GM23248 (cell line): Measurements from ENCODE around the gene VPS8. TPM values are rescaled to one million over a fixed set of nuclear protein-coding genes. Genes with fewer than 3 reads are reported as not detected.
"Not testable (repeated sequence)": the region's sequence is repeated elsewhere in the genome, so short reads cannot be mapped to it uniquely, and the experiment has no call there.

Experiments
- DNase-seq: peaks from one replicate; pipeline ENCODE4 v3.0.0-alpha.2; 2015
- H2AFZ ChIP-seq: fragments of 200-600 bp; sonication (generic); 2 replicates; pipeline ENCODE4 v1.6.1; 2016; ENCODE audit warnings: antibody characterized with exemption
- H3F3A ChIP-seq: fragments of 200-600 bp; sonication (generic); 2 replicates; pipeline ENCODE4 v1.6.1; 2016; ENCODE audit warnings: mild to moderate bottlenecking, antibody characterized with exemption, mixed run types; ENCODE audit not compliant: insufficient read depth
- H3K27ac ChIP-seq: fragments of 200-600 bp; sonication (generic); 2 replicates; pipeline ENCODE4 v1.5.1; 2016; ENCODE audit warnings: mild to moderate bottlenecking
- H3K27me3 ChIP-seq: fragments of 200-600 bp; sonication (generic); replicated peaks from 2 replicates; pipeline ENCODE4 v1.6.1; 2016; ENCODE audit warnings: mild to moderate bottlenecking; ENCODE audit not compliant: insufficient read depth
- H3K36me3 ChIP-seq: fragments of 200-600 bp; sonication (generic); 2 replicates; pipeline ENCODE4 v1.6.1; 2016; ENCODE audit warnings: low read depth, mild to moderate bottlenecking
- H3K4me1 ChIP-seq: fragments of 200-600 bp; sonication (generic); 2 replicates; pipeline ENCODE4 v1.6.1; 2016; ENCODE audit warnings: mild to moderate bottlenecking; ENCODE audit not compliant: insufficient read depth
- H3K4me2 ChIP-seq: fragments of 200-600 bp; sonication (generic); one replicate; pipeline ENCODE4 v1.6.1; 2016; ENCODE audit warnings: mild to moderate bottlenecking; ENCODE audit not compliant: unreplicated experiment
- H3K4me3 ChIP-seq: fragments of 200-600 bp; sonication (generic); 2 replicates; pipeline ENCODE4 v1.5.1; 2016; ENCODE audit warnings: mild to moderate bottlenecking
- H3K79me2 ChIP-seq: fragments of 200-600 bp; sonication (generic); 2 replicates; pipeline ENCODE4 v1.6.1; 2016; ENCODE audit warnings: mild to moderate bottlenecking; ENCODE audit not compliant: insufficient read depth
- H3K9ac ChIP-seq: fragments of 200-600 bp; sonication (generic); 2 replicates; pipeline ENCODE4 v1.6.1; 2016; ENCODE audit warnings: mild to moderate bottlenecking
- H3K9me2 ChIP-seq: fragments of 200-600 bp; sonication (generic); 2 replicates; pipeline ENCODE4 v1.6.1; 2016; ENCODE audit warnings: mixed run types, mild to moderate bottlenecking, moderate library complexity; ENCODE audit not compliant: insufficient read depth
- H3K9me3 ChIP-seq: fragments of 200-600 bp; sonication (generic); one replicate; pipeline ENCODE4 v1.6.1; 2017; ENCODE audit warnings: low read depth
- H4K20me1 ChIP-seq: fragments of 200-600 bp; sonication (generic); 2 replicates; pipeline ENCODE4 v1.6.0; 2016; ENCODE audit not compliant: insufficient read depth
- EZH2 ChIP-seq: fragments of 200-600 bp; sonication (generic); IDR thresholded peaks from 2 replicates; pipeline ENCODE4 v1.6.1; 2018; ENCODE audit warnings: antibody characterized with exemption, mild to moderate bottlenecking; ENCODE audit not compliant: insufficient read depth, poor library complexity, severe bottlenecking
- EZH2phosphoT487 ChIP-seq: fragments of 200-600 bp; sonication (generic); IDR thresholded peaks from 2 replicates; pipeline ENCODE4 v1.6.1; 2018; ENCODE audit warnings: antibody characterized with exemption, moderate library complexity, mild to moderate bottlenecking, low read depth; ENCODE audit not compliant: insufficient read depth
- WGBS, 2 experiments: methylation state at CpG; one replicate each; pipeline ENCODE4 v1.1.6; 2015 to 2017; ENCODE audit warnings: low lambda C conversion rate in 2 of 2, low coverage in 1 of 2; ENCODE audit errors: missing lambda C conversion rate in 2 of 2; 5-methylcytosine and 5-hydroxymethylcytosine counted together
- in situ Hi-C: fragments of 300-500 bp; cut with MboI; formaldehyde crosslinking; loops from 2 replicates; pipeline ENCODE4 v1.15.0; 2020
- polyA plus RNA-seq: library from polyadenylated mRNA; unstranded; fragments of >200 nt; fragmentation: Nextera tagmentation; extraction: Ambion mirVana; gene quantifications from 2 replicates; pipeline ENCODE4 v1.2.1, GENCODE V29; 2016
- total RNA-seq: library from RNA; depleted of rRNA; stranded (reverse); fragments of >200 nt; shearing (Covaris generic); gene quantifications from 2 replicates; pipeline ENCODE4 v1.2.3, GENCODE V29; 2014

The VPS8 gene
- total and polyA plus RNA-seq, 2 experiments from 2014 or later = 17.8 to 45.5 TPM

DNA sequence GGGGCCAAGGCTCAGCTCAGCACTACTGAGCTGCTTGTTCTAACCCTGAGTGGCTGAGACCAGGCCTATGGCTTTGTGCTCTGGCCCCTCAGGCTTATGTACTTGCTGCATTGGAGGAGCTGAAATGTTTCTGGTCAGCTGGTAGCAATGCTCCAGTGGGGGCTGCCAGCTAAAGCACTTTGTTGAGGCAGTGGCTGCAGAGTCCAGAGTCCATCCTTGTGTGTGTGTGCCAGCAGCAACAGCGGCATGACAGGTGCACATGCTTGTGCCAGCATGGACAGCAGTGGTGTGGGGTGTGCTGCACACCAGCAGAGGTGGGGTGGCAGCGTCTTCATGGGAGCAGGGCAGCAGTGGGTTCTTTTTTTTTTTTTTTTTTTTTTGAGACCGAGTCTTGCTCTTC lies 169.1 kb downstream of the VPS8 start:
- no peak overlapping the region for H2AFZ ChIP-seq
- no peaks in the 10 kb centered on the region for H3K27me3 ChIP-seq
- H4K20me1 ChIP-seq = 0 out of 2 replicates have a peak, but pooled peaks cover 4% of the 10 kb centered on the region
- H3K4me2 ChIP-seq = no peak overlapping the region
- H3K4me1 ChIP-seq = no peaks in the 10 kb centered on the region
- H3K36me3 ChIP-seq = peaks cover 5% of the 10 kb centered on the region; the same call in 1 of the 2 replicates
- TF ChIP-seq EZH2 = no peak
- no peak for TF ChIP-seq EZH2phosphoT487
- in situ Hi-C loops = no loop called here
- no peaks in the 10 kb centered on the region for H3K9me2 ChIP-seq
- no peak overlapping the region for H3K27ac ChIP-seq
- no peak overlapping the region for H3K9ac ChIP-seq
- H3K4me3 ChIP-seq = no peak overlapping the region
- H3K79me2 ChIP-seq = no peaks in the 10 kb centered on the region
- DNase-seq = no peak
- no peaks in the 10 kb centered on the region for H3K9me3 ChIP-seq
- no peaks in the 10 kb centered on the region for H3F3A ChIP-seq
- 93 to 100% methylated on average over 2 to 3 of the region's 3 CpGs for WGBS, 2 experiments

DNA sequence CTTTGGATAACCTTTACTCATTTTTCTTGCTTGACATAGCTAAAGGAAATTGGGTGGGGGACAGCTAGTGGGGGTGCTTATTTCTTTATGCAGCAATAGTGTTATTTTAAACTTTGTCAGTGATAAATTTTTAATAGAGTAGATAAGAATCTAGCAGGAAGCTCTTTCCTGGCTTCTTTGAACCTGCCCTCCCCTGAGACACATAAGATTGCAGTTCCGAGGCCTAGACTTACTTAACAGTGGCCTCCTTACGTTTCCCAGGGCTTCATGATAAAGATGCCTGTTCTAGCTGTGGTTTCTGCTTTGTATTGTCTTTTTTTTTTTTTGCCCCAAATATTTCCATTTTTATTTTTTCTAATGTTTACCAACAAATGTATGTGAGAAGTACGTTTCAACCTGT lies 170.1 kb downstream of the VPS8 start:
- H3K4me3 ChIP-seq = no peak overlapping the region
- no peaks in the 10 kb centered on the region for H3K9me2 ChIP-seq
- no peak overlapping the region for H3K4me2 ChIP-seq
- H3K9ac ChIP-seq = no peak overlapping the region
- H3K79me2 ChIP-seq = no peaks in the 10 kb centered on the region
- DNase-seq = no peak
- no peaks in the 10 kb centered on the region for H3K4me1 ChIP-seq
- no peaks in the 10 kb centered on the region for H3F3A ChIP-seq
- no peak for TF ChIP-seq EZH2
- TF ChIP-seq EZH2phosphoT487 = no peak
- in situ Hi-C loops = no loop called here
- 0 out of 2 replicates have a peak, but pooled peaks cover 4% of the 10 kb centered on the region for H4K20me1 ChIP-seq
- no peak overlapping the region for H2AFZ ChIP-seq
- H3K9me3 ChIP-seq = no peaks in the 10 kb centered on the region
- H3K27ac ChIP-seq = no peak overlapping the region
- no peaks in the 10 kb centered on the region for H3K27me3 ChIP-seq
- peaks cover 5% of the 10 kb centered on the region; the same call in 1 of the 2 replicates for H3K36me3 ChIP-seq
- WGBS, 2 experiments = 84% methylated on average over 3 of the region's 3 CpGs

DNA sequence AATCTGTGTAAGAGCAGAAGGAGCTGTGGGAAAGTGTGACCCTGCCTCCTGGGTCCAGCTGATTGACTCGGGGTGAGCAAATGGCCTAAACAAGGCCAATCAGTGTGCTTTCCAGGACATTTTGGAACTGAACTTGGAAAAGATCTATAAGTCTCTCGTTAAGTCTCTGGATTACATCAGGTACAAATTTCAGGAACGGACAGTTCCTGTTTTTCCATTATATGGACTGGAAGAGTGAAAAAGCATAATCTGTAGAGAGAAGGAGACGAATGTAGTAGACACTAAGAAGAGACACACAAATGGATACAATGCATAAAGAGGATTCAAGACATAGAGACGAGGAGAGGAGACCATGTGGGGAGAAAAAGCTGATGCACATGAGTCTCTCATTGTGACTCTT lies 173.6 kb downstream of the VPS8 start:
- Histone ChIP-seq H3F3A (no peaks in the 10 kb centered on the region), H2AFZ (no peak overlapping the region), H4K20me1 (no peaks in the 10 kb centered on the region)

DNA sequence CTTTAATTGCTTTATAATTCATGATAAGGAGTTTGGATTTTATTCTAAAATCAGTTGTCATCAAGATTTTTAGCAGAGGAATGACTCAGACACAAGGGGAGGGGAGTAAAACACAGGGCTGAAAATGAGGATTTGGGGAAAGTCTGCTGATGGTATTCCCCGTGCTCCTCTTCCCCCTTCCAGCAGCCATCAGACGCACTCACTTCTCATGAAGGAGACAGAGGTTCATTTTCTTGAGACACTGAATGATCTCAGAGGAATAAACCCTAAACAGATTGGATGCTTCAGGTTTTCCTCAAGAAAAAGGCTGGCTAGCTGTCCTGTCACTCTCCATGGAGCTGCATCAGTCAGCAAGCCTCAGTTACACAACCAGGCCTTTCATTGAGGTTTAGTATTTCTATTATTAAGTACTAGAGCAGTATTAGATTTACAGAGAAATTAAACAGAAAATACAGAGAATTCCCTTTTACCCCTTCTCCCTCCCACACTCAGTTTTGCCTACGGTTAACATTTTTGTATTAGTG lies 174.5 kb downstream of the VPS8 start:
- Histone ChIP-seq H3K4me2 (no peak overlapping the region), H3K36me3 (peaks cover 5% of the 10 kb centered on the region; the same call in 1 of the 2 replicates), H3K9me3 (no peaks in the 10 kb centered on the region), H3K4me3 (no peak overlapping the region), H3K27me3 (no peaks in the 10 kb centered on the region), H2AFZ (no peak overlapping the region), H3K79me2 (no peaks in the 10 kb centered on the region), H3K27ac (no peak overlapping the region), H3K9ac (no peak overlapping the region), H3F3A (no peaks in the 10 kb centered on the region), H3K9me2 (no peaks in the 10 kb centered on the region), H4K20me1 (no peaks in the 10 kb centered on the region), H3K4me1 (no peaks in the 10 kb centered on the region)
- in situ Hi-C loops = no loop called here
- no peak for DNase-seq
- no peak for TF ChIP-seq EZH2
- TF ChIP-seq EZH2phosphoT487 = no peak
- 89 to 93% methylated on average over 3 of the region's 3 CpGs for WGBS, 2 experiments

More for the DNA sequence above, 173.6 kb downstream of the VPS8 start:
- no peak overlapping the region for H3K9ac ChIP-seq
- no peaks in the 10 kb centered on the region for H3K4me1 ChIP-seq
- no peak for TF ChIP-seq EZH2phosphoT487
- TF ChIP-seq EZH2 = no peak
- DNase-seq = no peak
- H3K27ac ChIP-seq = no peak overlapping the region
- no peaks in the 10 kb centered on the region for H3K79me2 ChIP-seq
- H3K36me3 ChIP-seq = peaks cover 5% of the 10 kb centered on the region; the same call in 1 of the 2 replicates
- no peak overlapping the region for H3K4me3 ChIP-seq
- 82 to 85% methylated on average over 5 of the region's 5 CpGs for WGBS, 2 experiments
- no peaks in the 10 kb centered on the region for H3K27me3 ChIP-seq
- in situ Hi-C loops = no loop called here
- H3K9me3 ChIP-seq = no peaks in the 10 kb centered on the region
- H3K4me2 ChIP-seq = no peak overlapping the region
- no peaks in the 10 kb centered on the region for H3K9me2 ChIP-seq

DNA sequence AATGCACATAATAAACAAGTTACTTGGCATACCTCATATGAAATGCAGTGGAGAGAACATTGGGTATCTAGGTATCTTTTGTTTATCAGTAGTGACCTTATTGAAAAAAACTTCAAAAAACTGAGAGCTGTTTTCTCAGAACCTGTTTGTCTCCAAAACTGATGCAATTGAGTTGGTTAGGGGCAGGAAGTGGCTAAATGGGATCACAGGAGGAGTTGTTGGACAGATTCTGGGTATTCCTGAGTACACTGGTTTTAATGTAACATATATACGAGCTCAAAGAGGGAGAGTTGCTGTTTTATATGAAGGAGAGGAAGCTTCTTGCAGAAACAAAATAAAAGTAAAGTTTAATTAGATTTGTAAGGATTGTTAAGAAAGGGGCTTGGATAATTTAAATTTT lies 181.4 kb downstream of the VPS8 start:
- no peak overlapping the region for H3K4me3 ChIP-seq
- no peaks in the 10 kb centered on the region for H3F3A ChIP-seq
- WGBS, 2 experiments = 98 to 100% methylated on average over 1 of the region's 1 CpG
- H3K9me2 ChIP-seq = no peaks in the 10 kb centered on the region
- no peaks in the 10 kb centered on the region for H3K4me1 ChIP-seq
- H3K79me2 ChIP-seq = no peaks in the 10 kb centered on the region
- DNase-seq = no peak
- no peak for TF ChIP-seq EZH2phosphoT487
- TF ChIP-seq EZH2 = no peak
- H2AFZ ChIP-seq = no peak overlapping the region
- in situ Hi-C loops = no loop called here
- no peak overlapping the region for H3K9ac ChIP-seq
- no peak overlapping the region for H3K4me2 ChIP-seq
- H3K27ac ChIP-seq = no peak overlapping the region
- H3K36me3 ChIP-seq = peaks cover 6% of the 10 kb centered on the region; the same call in 1 of the 2 replicates
- H3K27me3 ChIP-seq = no peaks in the 10 kb centered on the region
- no peaks in the 10 kb centered on the region for H3K9me3 ChIP-seq
- H4K20me1 ChIP-seq = no peaks in the 10 kb centered on the region

DNA sequence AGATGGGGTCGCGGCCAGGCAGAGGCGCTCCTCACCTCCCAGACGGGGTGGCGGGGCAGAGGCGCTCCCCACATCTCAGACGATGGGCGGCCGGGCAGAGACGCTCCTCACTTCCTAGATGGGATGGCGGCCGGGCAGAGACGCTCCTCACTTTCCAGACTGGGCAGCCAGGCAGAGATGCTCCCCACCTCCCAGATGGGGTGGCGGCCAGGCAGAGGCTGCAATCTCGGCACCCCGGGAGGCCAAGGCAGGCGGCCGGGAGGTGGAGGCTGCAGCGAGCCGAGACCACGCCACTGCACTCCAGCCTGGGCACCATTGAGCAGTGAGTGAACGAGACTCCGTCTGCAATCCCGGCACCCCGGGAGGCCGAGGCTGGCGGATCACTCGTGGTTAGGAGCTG lies 191.9 kb downstream of the VPS8 start:
- 0 out of 2 replicates have a peak, but pooled peaks cover 12% of the 10 kb centered on the region for H3K36me3 ChIP-seq
- H3K27ac ChIP-seq, H3K9me3 ChIP-seq, DNase-seq, H2AFZ ChIP-seq, H3K4me1 ChIP-seq, H3F3A ChIP-seq, H3K9ac ChIP-seq, H3K27me3 ChIP-seq, H3K4me3 ChIP-seq, in situ Hi-C loops, H3K9me2 ChIP-seq, H4K20me1 ChIP-seq, H3K79me2 ChIP-seq, H3K4me2 ChIP-seq: not testable (repeated sequence)
- 87 to 97% methylated on average over 3 to 13 of the region's 28 CpGs for WGBS, 2 experiments
